ENCODE data around the gene HES4. TPM values are rescaled to one million over a fixed set of nuclear protein-coding genes. Genes with fewer than 3 reads are reported as not detected.

Gene HES4
- total and polyA plus RNA-seq, 2 experiments from 2014 or later, result 54.4 to 83.6 TPM

DNA sequence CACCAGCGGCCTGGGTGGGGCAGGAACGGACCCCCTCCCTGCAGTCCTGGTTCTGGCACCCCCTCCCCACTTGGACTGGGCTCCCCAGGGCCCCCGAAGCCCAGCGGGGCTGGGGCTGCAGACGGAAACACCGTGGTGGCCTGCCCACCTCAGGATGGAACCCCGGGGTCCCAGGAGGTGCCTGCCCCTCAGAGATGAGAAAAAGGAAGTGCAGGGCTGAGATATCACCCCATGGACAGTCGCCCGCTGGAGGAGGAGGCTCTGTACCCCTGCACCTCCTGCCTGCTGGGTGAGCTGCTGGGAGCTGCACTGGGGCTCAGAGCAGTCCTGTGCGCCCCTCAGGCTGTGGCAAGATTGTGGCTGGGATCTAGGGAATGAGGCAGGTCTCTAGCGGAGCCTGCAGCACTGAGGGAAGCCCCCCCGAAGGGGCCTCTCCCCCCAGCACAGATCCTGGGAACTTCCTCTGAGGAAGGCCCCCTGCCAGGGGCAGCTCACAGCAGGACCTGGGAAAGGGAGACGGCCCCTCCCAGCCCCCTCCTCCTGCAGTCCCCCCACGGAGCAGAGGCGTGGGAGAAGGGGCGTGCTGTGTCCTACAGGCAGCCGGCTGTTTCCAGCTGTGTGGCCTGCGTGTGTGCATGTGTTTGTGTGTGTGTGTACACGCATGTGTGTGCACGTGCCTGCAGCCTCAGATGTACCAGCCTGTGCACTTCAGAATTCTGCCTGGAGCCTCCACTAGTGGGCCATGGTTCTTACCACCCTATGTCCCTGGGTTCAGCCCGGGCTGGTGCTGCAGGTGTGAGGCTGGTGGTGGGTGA, 26.9 kb upstream of the HES4 start:
- H3K27me3 ChIP-seq, result no peaks in the 10 kb centered on the region
- no peaks in the 10 kb centered on the region for H3K36me3 ChIP-seq
- H3K27ac ChIP-seq, result no peak overlapping the region
- H3K4me1 ChIP-seq (ENCODE audit: low read depth), result peaks cover 10% of the 10 kb centered on the region
- H3K9me3 ChIP-seq (ENCODE audit: low read depth), result no peaks in the 10 kb centered on the region
- TF ChIP-seq CTCF (IDR thresholded peaks at IDR 0.05; ENCODE audit: low read depth, low read length), result no peak
- DNase-seq (ENCODE audit: low read depth in 1 of 2, low spot score in 1 of 2), result no peak
- H3K4me3 ChIP-seq, result no peak overlapping the region

DNA sequence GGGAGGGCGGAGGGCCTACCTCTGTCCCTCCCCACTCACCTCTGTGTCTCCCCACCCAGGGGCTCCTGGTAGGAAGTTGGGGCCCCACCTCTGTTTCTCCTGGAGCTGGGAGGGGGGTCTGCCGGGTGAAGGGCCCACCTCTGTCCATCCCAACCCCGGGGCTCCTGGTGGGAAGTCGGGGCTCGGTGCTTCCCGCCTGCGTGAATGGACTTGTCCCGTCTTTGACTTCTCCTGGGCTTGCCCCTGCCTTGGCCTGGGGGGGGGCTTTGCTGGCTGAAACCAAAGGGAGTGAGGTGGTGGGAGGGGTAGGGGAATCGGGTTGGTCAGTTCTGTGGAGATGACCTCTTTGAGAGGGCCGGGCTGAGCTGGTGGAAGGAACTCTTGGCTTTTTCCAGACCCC, 25.8 kb upstream of the HES4 start:
- Histone ChIP-seq H3K9me3 (ENCODE audit: low read depth) (no peaks in the 10 kb centered on the region), H3K4me1 (ENCODE audit: low read depth) (peaks cover 7% of the 10 kb centered on the region), H3K27ac (no peak overlapping the region), H3K4me3 (no peak overlapping the region), H3K36me3 (no peaks in the 10 kb centered on the region), H3K27me3 (no peaks in the 10 kb centered on the region)
- TF ChIP-seq CTCF (IDR thresholded peaks at IDR 0.05; ENCODE audit: low read depth, low read length), result no peak
- no peak for DNase-seq (ENCODE audit: low read depth in 1 of 2, low spot score in 1 of 2)

DNA sequence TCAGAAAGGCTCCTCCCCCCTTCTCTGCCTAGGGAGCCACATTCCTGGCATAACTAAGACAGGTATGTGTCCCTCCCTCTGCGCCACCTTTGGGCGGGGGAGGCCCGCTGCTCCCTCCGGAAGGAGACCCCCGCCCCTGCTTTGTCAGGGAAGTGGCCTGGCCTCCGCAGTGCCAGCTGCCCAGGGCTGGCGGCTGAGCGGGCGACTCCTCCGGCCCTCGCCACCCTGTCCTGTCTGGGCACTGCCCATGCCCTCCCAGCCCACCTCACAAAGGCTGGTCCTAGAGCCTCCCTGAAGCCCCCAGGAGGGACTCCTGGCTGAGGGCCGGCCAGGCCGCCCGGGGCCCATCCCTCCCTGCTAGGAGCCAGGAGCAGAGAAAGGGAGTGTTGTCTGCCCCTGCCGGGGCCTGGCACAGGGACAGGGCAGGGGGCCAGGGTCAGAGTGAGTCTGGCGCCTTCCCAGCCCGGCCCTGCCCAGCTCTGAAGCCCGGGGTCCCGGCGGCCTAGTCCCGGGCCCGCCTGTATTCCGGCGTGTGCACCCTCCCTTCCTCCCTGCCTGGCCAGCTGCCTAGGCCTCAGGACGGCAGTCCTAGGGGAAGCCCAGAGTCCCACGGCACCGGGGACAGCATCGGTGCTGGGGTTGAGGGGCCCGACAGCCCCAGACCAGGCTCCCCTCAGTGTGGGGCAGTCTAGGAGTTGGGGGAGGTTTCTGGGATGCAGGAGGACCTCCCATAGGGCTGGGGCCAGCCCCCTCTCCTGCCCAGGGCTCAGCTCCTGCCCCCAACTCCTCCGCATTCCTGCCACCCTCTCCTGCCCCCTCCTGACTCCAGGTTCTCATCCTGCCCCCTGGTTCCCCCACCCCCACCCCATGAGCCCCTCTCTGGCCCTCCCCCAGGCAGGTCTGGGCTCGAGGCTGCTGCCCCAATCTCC, 25.1 kb upstream of the HES4 start:
- Histone ChIP-seq H3K9me3 (ENCODE audit: low read depth) (no peaks in the 10 kb centered on the region), H3K27ac (no peak overlapping the region), H3K36me3 (no peaks in the 10 kb centered on the region), H3K27me3 (no peaks in the 10 kb centered on the region), H3K4me1 (ENCODE audit: low read depth) (peaks cover 8% of the 10 kb centered on the region), H3K4me3 (no peak overlapping the region)
- DNase-seq (ENCODE audit: low read depth in 1 of 2, low spot score in 1 of 2), result peak in 1 of 2 donors; percentile 44
- TF ChIP-seq CTCF (IDR thresholded peaks at IDR 0.05; ENCODE audit: low read depth, low read length), result no peak

DNA sequence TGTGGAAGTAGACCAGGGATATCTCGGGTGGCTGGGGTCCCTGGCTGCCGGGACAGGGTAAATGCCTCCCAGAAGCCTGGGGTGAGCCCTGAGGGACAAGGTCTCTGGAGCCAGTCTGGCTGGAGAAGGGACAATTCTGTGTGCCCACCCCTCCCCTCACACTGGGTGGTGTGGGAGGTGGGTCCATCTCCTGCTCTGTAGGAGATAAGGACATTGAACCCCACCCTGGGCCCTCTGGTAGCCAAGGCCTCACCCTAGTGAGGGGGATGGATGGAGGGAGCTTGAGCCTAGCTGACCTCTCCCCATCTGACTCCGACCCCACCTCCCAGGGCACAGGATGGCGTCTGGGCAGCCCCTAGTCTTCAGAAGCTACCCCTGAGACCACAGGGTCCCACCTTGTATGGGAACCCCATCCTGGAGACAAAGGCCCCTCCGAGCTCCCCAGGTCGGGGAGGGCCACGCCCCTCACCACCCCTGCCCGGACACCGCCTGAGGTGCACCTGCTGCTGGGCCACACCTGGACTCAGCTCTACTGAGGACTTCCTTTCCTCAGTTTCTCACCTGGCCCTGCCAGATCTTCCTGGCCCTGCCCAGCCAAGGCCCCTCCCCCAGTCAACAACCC, 24.4 kb upstream of the HES4 start:
- H3K36me3 ChIP-seq, result no peaks in the 10 kb centered on the region
- TF ChIP-seq CTCF (IDR thresholded peaks at IDR 0.05; ENCODE audit: low read depth, low read length), result no peak
- H3K27me3 ChIP-seq, result no peaks in the 10 kb centered on the region
- no peak overlapping the region for H3K27ac ChIP-seq
- H3K4me1 ChIP-seq (ENCODE audit: low read depth), result peaks cover 8% of the 10 kb centered on the region
- H3K9me3 ChIP-seq (ENCODE audit: low read depth), result no peaks in the 10 kb centered on the region
- DNase-seq (ENCODE audit: low read depth in 1 of 2, low spot score in 1 of 2), result no peak
- H3K4me3 ChIP-seq, result no peak overlapping the region

DNA sequence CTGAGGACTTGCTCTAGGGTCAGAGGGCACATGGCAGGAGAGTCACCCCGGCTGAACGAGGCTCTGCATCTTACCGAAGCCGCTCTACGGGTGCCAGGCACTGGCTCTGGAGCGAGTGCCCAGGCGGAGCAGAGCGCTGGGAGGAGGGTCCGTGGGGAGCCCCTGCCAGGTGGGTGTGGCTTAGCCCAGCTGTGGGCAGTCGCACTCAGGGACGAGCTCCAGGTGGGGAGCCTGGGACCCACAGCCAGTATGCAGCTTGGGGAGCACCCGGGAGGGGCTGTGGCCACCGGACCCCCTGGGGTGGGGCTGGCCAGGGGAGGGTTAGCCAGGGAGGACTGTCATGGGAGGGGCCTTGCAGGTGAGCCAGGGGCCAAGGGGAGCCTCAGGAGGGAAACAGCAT, 23.8 kb upstream of the HES4 start:
- Histone ChIP-seq H3K9me3 (ENCODE audit: low read depth) (no peaks in the 10 kb centered on the region), H3K27me3 (no peaks in the 10 kb centered on the region), H3K4me3 (no peak overlapping the region), H3K4me1 (ENCODE audit: low read depth) (peaks cover 8% of the 10 kb centered on the region), H3K27ac (no peak overlapping the region), H3K36me3 (no peaks in the 10 kb centered on the region)
- TF ChIP-seq CTCF (IDR thresholded peaks at IDR 0.05; ENCODE audit: low read depth, low read length), result no peak
- DNase-seq (ENCODE audit: low read depth in 1 of 2, low spot score in 1 of 2), result no peak

All from cardiac muscle cell (in vitro differentiated cells and primary cell).